Astrocyte of the cerebellum (primary cell): ENCODE results near the gene NMNAT1.

Experiments
- DNase-seq: peaks from one replicate; pipeline ENCODE4 v3.0.0-alpha.2; 2011; ENCODE audit warnings: low read depth
- H3K4me3 ChIP-seq: 2 replicates; pipeline ENCODE4 v1.5.1; 2011; ENCODE audit warnings: mild to moderate bottlenecking, low read depth, low read length, moderate library complexity
- CTCF ChIP-seq: IDR thresholded peaks from 2 replicates; pipeline ENCODE4 v1.5.1; 2012; ENCODE audit warnings: low read length, low read depth, moderate library complexity, mild to moderate bottlenecking; ENCODE audit errors: missing control alignments
- in situ Hi-C: cut with HindIII; loops from 2 replicates; pipeline ENCODE4 v1.10.0; 2017; ENCODE audit warnings: low sequenced_read_pairs

Gene NMNAT1

GRCh38 chr1:9946315-9946714, 3.0 kb downstream of the NMNAT1 start:
- in situ Hi-C loops, result no loop called here
- TF ChIP-seq CTCF, result no peak
- no peak for DNase-seq
- no peak overlapping the region for H3K4me3 ChIP-seq

- no peak for TF ChIP-seq CTCF
- no peak for DNase-seq
- no peak overlapping the region for H3K4me3 ChIP-seq
- in situ Hi-C loops, result no loop called here
Observed at GRCh38 chr1:9957726-9958125, 14.5 kb downstream of the NMNAT1 start.

GRCh38 chr1:9960011-9960410, 16.7 kb downstream of the NMNAT1 start:
- TF ChIP-seq CTCF, result no peak
- no peak for DNase-seq
- no peak overlapping the region for H3K4me3 ChIP-seq
- in situ Hi-C loops, result no loop called here

- H3K4me3 ChIP-seq, result no peak overlapping the region
- DNase-seq, result no peak
- in situ Hi-C loops, result no loop called here
Observed at GRCh38 chr1:9960706-9961562, 17.7 kb downstream of the NMNAT1 start.

GRCh38 chr1:9984253-9984652, 41.0 kb downstream of the NMNAT1 start:
- no peak for DNase-seq
- TF ChIP-seq CTCF, result no peak
- in situ Hi-C loops, result no loop called here

More at GRCh38 chr1:9960706-9961562, 17.7 kb downstream of the NMNAT1 start:
- TF ChIP-seq CTCF, result no peak

GRCh38 chr1:9985001-9985400, 41.7 kb downstream of the NMNAT1 start:
- no peak overlapping the region for H3K4me3 ChIP-seq
- DNase-seq, result no peak
- TF ChIP-seq CTCF, result no peak
- in situ Hi-C loops, result loop anchor here (5.0 kb wide), 1 partner anchor 93 kb away; no protein-coding TSS in a partner anchor

More at GRCh38 chr1:9984253-9984652, 41.0 kb downstream of the NMNAT1 start:
- no peak overlapping the region for H3K4me3 ChIP-seq
